NCI-H524 (cell line): ENCODE results near the gene TTC4.

Experiments
- DNase-seq, 2 experiments: peaks; one replicate each; lab custom pipeline; 2025; lab: John Stamatoyannopoulos, UW

The TTC4 gene

DNA sequence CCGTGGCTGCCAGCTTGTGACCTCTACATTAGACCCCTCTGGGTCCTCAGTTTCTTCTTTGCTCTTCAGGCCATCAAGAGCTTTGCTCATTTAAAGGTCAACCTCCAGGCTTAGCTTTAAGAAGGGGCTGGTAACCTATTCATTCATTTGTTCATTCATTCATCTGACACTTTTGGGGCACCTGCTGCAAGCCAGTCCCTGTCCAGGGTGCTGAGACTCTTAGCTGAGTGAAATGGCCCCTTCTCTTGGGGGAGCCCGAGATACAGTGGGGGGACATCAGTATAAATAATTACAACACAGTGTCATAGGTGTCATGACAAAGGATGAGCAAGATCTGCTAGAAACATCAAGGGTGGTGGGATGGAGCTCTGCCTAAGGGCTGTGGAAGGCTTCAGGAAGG is 10.5 kb upstream of the TTC4 start:
- DNase-seq: no peak

DNA sequence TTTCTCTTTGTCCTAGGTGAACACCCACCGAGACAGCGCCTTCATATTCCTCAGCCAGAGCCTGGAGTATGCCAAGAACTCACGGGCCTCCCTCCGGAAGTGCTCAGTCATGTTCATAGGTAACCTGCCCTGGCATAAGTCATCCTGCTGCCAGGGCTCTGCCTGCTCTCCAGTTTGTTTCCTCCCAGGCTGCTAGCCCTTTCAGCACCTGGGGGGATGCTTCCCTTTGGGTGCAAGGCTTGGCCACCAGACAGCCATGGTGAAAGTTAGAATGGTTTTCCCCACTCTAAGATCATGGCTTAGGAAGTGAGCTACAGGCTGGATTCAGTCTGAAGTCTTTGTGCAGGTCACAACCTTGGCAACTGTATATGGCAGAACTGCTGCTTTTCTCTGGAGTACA is 9.2 kb upstream of the TTC4 start:
- no peak for DNase-seq

DNA sequence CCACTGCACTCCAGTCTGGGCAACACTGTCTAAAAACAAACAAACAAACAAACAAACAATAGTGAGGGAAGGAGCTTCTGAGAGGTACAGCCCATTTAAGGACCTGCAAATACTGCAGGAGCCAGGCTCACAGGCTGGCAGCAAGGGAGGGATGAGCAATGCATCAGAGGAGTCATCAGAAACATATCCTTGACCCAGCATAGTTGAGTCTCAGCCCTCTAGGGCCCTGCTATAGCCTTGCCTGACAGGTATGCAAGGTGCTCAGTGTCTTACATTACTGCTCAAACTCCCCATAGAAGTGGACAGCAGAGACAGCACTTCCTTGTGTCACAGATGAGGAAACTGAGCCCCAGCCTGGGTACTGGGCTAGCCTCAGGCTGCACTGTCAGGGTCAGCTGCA is 7.3 kb upstream of the TTC4 start:
- no peak for DNase-seq

DNA sequence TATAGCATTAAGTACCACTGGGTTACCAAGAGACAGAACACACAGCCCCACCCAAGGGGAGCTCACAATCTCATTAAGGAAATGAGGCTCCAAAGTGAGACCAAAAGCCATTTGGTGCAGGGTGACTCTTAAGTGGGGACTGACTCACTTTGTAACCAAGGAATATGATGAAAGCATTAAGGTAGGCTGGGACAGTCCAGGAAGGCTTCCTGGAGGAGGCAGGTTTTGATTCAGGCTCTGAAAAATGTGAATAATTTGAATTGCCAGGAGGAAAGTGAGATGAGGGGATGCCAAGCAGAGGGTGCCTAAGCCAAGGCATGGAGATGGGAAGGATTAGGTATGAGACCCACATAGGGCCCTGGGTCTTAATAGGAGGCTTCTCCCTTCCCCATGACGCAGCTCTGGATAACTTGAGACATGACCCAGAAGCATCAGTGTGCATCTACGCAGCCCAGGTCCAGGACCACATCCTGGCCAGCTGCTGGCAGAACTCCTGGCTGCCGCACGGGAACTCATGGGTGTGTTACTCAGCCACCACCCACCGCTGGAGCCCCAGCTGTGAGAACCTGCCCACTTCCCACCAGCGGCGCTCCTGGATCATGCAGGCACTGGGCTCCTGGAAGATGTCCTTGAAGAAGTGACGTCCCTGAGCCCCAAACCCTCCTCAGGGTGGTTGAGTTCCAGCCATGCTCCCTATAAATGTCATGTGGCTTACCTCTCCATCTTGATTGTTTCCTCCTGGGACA is 5.9 kb upstream of the TTC4 start:
- DNase-seq: no peak

DNA sequence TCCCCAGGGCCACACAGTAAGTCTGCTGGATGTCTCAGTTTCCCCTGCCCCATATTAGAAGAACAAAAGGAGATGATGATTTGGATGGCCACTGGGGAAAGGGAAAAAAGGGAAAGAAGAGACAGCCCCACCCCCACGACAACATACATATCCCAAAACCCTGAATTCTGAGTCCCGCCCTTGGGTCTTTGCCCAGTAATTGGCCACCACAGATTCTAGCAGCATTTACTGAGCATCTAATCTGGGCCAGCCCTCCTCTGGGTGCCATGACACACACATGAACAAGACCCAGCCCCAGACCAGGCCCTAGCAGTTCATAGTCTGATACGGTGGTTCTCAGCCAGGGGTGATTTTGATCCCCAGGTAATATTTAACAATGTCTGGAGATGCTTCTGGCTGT is 5.2 kb upstream of the TTC4 start:
- DNase-seq: no peak

DNA sequence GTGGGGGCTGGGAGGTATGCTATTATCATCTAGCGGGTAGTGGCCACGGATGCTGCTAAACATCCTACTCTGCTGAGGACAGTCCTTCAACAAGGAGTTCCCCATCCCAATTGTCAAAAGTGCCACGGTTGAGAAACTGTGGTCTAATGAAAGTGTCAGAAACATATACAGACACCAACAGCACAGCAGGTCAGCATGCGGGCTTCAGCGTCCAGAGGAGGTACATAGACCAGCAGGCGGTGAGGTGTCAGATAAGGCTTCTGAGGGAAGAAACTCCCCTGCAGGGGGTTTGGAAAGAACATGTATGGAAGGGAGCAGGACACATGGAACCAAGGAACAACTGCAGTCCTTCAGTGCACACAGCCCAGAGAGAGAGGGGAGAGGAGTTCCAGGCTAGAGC is 4.8 kb upstream of the TTC4 start:
- no peak for DNase-seq

DNA sequence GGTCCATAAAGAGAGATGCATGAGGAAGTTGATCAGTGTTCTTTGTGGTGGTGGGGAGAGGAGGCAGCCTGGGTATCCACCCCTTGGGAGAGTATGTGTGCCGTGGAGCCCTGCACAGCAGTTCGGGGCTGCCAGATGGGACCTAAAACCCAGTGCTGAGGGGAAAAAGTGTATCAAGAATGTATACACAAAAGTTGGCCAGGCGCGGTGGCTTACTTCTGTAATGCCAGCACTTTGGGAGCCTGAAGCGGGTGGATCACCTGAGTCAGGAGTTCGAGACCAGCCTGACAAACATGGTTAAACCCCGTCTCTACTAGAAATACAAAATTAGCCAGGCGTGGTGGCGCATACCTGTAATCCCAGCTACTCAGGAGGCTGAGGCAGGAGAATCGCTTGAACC is 4.1 kb upstream of the TTC4 start:
- DNase-seq: no peak

DNA sequence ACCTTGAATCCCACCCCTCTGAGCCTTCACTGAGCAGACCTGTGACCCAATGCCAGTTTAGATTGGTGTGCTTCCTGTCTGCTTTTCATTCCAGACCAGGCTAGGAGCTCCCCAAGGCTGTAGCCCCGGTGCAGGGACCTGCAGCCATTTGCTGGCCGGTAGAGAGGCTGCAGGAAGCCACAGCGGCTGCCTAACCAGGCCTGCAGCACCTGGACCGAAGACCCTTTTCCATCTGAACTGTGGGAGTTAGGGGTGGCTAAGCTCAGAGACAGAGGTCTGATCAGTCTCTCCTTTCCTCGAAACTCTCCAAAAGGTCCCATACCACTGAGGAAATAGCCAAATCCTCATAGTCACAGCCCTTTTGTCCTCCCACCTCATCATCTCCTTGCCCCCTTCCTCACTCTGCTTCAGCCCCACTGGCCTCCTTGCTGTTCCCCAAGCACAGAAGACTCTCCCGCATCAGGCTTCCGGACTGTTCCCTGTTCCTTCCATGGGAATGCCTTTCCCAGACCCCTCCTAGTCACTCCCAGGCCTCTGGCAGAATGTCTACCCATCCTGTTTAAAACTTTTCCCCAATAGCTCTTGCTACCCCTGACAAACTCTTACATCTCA is 674 bp upstream of the TTC4 start:
- DNase-seq: no peak

DNA sequence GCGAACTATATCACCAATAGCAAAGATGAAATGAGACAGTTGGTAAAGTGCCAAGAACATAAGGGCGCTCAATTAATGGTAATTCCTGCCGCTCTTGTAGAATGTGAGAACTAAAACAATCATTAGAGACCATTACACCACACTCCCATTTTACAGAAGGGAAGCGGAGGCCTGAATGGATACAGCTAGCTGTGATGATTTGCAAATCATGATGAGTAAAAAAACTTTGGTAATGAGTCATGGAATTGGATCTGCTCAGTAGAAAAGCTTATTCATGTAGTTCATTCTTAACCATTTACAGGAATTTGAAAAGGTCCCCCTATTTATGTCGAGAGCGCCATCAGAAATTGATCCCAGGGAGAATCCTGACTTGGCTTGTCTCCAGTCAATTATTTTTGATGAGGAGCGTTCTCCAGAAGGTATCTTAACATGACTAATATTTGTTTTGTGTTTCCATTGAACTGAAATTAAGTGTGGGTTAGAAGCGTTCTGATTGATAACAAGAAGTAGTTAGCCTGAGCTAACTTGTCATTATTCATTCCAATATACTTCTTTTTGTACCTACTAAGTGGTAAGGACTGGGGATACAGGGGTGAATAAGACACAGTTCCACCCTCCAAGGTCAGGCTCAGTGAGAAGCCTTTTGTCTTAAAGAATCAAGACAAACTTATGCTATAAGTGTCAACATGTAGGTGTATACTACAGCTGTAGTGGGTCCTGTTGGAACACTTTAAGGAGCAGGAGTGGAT is 812 bp downstream of the TTC4 start:
- no peak for DNase-seq

DNA sequence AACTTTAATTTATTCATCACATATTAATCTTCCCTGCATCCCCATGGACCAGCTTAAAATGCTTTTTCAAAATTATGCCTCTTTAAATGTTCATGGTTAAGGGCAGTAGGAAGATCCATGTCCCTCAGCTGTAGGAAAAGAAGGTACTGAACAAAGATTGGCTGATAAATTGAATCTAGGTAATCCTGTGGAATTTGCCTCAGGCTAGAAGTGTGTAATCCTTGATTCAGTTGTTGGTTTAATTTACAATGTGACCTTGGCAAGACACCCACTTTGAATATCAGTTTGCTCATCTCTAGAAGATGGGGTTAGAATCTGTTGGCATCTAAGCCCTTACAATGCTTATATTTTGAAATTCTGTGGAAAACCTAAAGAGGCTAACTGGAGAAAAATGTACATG is 6.1 kb downstream of the TTC4 start:
- no peak for DNase-seq

DNA sequence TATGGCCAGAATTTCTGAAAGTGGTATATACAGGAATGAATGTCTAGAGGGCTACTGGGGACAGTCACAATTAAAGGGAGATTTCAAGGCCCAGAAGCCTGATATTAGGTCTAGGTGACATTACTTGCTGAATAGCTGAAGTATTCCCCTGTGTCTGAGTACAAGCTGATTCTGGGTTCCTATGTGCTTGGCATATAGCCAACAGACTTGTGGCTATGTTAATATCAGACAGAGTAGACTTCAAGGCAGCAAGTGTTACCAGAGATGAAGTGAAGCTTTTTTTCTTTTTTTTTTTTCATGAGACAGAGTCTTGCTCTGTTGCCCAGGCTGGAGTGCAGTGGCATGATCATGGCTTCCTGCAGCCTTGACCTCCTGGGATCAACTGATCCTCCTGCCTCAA is 8.3 kb downstream of the TTC4 start:
- DNase-seq: no peak

DNA sequence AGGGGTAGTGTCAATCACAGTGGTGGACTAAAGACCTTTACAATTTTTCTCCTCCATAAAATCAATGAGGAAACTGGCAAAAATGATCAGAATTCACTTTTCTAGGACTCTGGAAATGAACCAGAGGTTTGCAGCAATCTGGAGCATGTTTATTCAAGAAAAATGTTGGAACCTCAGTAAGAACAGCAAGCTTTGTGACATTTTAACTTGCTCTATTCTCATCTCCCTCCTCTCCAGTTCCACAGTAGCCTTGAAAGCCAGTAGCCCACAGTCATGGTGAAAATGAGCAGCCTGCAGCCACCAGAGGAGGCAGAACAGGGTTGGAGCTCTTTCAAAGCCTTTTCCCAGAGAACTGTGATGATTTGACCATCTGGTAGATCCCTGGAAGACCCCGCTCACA is 9.1 kb downstream of the TTC4 start:
- DNase-seq: no peak

DNA sequence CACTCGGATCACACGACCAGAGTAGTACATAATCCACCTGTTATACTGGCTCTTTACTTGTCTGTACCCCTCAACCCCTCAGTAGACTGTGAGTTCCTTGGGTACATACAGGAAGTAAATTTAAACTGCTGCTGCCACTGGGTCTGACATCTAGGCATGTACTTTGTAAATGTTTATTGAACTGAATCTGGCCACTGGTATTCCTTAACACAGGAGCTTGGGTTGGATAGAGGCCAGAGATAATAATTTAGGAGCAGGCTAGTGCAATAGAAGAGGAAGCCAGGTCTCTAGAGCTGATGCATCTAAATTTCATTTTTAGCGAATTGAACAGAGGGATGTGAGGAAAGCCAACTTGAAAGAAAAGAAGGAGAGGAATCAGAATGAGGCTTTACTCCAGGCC is 12.4 kb downstream of the TTC4 start:
- no peak for DNase-seq

DNA sequence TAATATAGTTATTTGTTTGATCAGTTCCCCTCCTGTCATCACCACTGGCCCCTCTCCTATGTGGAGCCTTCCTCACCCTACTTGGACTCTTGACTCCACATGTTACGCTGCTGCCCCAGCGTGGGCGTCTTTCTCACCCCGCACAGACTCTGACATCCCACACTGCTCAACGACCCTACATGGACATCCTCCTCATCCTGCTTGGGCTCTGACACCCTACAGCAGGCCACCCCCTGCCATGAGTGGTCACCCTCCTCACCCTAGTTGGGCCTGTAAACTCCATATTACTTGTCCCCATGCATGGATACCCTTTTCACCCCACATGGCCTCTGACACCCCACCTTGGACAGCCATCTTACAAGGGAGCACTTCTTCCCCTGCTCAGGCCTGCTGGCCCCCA is 21.0 kb downstream of the TTC4 start:
- DNase-seq: no peak

DNA sequence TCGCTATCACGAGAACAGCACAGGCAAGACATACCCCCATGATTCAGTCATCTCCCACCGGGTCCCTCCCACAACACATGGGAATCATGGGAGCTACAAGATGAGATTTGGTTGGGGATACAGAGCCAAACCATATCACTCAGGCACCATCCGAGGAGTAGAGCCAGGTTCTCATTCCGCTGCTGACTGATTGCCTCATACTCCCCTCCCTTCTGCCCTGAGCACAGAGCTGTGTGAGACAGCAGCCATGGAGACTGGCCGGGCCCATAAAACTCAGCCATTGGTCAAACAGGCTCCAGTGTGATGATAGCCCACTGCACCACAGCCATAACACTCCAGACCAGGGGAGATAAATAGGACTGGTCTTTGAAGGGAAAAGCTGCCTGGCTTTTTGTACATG is 22.6 kb downstream of the TTC4 start:
- no peak for DNase-seq

DNA sequence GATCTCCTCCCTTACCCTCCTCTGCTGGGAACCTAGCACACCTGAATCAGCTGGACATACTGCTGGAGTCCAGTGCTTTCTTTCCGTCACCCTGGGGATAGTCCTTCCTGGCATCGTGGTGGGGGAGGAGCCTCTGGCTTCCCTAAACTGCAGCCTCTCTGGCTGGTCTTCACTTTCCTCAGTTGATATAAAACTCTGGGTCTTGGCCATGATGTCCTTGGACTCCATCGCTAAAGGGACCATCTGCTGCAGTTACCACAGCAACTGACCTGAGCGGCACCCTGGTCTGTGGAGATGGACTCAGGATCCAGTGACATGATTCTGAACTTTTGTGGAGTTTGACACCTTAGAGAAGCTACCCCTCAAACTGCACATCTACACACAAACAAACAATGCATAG is 25.9 kb downstream of the TTC4 start:
- DNase-seq: no peak

DNA sequence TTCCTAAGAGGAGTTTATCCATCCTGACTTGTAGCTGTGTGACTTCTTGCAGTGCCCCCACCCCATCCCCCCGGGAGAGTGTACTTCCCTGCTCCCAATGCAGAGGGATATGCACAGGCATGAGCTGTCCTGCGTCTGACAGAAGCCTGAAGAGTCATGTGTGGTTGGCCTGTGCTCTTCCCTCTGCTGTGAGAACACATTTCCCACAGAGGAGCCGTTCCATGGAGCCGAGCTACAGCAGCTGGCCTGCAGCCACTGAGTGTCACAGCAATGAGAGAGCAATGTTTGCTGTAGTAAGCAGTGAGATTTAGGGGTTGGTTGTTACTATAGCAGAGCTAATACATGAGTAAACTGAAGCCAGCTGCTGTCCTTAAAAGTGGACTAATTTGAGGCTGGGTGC is 26.6 kb downstream of the TTC4 start:
- no peak for DNase-seq

DNA sequence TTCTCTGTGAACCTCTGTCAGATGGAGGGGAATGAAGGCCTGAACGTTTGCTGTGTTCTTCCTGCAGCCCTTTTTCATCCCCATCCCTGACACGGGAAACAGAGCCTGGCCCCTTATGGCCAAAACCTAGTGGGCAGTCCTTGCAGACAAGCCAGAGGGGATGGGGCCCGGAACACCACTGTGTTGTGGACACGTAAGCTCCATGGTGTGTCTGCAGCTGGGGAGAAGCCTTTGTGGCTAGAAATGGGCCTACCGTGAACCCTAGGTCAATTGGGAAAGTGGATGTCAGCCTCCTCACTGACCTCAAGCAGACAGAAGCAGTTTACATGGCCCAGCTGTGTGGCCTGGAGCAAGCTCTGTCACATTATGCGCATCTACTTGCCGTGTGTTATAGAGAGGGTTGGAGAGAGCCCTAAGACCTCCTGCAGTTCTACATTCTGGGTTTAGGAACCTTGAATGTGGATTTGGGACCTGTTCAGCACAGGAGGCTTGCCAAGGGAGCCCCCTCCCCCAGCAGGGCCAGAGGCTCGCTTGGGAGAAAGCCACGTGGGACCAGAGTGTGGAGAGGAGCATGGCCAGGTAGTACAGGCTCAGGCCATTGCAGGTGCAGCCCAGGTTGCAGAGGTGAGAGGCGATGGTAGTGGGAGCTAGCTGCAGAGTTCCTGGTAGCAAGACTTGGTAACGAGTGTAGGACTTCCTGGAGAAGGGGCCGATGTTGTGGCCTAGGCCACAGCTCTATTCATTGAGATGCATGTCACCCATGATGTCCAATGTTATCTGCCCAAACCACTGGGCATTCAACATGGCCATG is 28.0 kb downstream of the TTC4 start:
- DNase-seq: no peak

DNA sequence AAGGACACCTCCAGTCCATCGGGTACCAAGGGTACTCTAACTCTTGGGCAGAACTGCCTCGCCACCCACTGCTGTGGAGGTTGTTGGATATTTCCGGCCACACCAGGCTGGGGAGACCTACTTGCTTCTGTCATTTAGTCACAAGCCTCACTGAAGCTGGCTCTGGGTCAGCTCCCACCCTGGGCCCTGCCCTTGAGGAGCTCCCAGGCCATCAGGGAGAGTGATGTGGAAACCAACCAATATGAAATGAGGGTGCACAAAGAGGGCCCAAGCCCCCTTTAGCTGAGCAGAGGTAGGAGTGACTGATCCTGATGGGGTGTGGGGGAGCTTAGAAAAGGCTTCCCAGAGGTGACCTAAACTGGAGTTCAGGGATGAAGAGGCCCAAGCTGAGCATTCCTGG is 29.0 kb downstream of the TTC4 start:
- DNase-seq: no peak

DNA sequence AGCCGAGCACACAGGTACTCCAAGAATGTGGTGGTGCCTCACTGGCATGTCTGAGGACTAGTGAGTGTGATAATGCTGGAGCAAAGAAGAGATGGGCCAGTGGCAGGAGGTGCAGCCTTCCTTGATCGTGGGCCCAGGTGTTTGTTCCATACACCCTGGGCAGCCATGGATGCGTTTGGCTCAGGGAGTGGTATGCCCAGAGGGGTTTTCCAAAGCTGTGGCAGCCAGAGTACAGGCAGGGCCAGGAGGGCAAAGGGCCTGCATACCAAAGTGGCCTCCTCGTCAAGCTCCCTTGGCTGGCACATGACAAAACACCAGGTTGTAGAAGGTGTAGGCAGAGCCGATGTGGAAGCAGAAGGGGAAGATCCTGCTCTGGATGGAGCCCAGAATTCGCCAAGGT is 29.6 kb downstream of the TTC4 start:
- DNase-seq: no peak

DNA sequence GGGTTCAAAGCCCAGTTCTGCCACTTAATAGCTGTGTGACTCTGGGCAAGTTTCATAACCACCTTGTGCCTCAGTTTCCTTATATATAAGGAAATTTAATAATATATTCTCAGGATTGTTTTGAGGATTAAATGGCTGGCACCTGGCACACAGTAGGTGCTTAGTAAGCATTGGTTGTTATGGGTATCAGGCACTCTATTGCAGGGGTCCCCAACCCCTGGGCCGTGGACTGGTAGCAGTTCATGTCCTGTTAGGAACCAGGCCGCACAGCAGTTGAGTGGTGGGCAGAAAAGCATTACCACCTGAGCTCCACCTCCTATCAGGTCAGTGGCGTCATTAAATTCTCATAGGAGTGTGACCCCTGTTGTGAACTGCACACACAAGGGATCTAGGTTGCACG is 30.2 kb downstream of the TTC4 start:
- DNase-seq: no peak

DNA sequence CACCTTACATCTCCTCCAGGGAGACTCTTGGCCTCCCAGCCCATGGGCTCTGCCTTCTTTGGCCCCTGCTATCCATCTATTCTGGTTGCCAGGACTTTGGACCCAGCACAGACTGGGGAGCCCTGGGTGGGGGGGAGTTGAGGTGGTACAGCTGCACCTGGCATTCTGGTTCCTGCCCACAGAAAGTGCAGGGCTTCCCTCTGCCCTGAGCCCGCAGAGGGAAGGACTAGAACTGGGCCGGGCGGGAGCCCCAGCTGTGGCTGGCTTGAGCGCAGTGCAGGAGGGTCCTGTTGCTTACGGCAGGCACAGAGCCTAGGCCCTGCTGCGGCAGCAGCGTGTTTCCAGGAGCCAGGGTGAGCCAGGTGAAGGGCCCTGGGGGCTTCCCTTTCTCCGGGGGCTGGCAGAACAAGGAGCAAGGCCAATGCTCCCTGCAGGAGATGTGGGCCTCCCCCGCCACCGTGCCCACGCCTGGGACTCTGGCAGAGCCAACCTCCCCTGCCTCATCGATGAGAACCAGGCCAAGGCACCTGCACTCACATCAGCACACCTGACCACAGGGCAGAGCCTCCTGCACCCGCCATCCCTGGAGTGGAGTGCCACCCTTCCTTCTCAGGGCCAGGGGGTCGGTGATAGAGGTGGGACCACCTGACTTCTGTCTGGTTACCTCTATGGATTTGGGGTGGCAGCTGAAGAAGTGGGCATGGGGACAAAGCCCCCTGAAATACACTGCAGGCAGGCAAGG is 32.6 kb downstream of the TTC4 start:
- no peak for DNase-seq
